HG03571 (cell line): ENCODE measurements around the gene ABCD3.
A peak's percentile ranks its signal among the peaks of the same experiment; 100 is the strongest.
"Not testable (repeated sequence)": the region's sequence is repeated elsewhere in the genome, so short reads cannot be mapped to it uniquely, and the experiment has no call there.

ENCODE experiments used
- ATAC-seq: cut with Tn5 transposase; IDR thresholded peaks from one replicate; pipeline ENCODE4 v1.9.1; 2021; ENCODE audit not compliant: unreplicated experiment

The ABCD3 gene

DNA sequence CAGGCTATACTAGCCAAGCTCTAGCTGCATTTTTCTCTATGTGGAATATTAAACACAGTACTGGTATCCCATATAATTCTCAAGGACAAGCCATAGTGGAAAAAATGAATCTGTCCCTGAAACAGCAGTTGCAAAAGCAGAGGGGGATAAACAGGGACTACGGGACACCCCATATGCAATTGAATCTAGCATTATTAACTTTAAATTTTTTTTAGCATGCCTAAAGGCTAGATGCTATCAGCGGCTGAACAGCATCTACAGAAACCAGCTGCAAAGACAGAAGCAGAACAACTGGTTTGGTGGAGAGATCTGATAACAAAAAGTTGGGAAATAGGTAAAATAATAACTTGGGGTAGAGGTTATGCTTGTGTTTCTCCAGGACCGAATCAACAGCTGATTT lies 30.6 kb downstream of the ABCD3 start:
- not testable (repeated sequence) for ATAC-seq

DNA sequence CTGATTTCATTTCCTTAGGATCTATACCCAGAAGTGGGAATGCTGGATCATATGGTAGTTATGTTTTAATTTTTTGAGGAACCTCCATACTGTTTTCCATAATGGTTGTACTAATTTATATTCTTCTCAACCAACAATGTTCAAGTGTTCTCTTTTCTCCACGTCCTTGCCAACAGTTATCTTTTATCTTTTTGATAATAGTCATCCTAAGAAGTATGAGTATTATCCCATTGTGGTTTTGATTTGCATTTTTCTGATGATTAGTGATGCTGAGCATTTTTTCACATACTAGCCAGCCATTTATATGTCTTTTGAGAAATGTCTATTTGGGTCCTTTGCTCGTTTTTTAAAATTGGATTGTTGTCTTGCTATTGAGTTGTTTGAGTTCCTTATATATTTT lies 38.5 kb downstream of the ABCD3 start:
- no peak for ATAC-seq

DNA sequence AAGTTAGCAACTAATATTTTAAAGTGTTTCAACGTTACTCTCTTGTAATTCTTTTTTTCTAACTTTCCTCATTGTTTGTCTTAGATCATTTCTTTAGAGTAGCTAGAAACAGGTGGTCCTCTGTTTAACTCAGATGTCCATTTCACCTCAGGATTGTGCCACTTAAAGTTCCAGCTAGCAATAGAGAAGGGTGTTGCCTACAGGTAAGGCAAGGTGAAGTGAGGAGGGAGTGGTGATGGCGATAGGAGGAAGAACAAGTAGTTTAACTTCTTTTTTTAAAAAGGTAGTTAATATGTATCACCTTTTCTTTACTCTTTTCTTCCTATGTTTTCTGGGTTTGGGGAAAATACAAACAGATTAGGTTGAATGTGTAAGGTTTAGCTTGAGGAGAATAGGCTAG lies 44.4 kb downstream of the ABCD3 start:
- no peak for ATAC-seq

DNA sequence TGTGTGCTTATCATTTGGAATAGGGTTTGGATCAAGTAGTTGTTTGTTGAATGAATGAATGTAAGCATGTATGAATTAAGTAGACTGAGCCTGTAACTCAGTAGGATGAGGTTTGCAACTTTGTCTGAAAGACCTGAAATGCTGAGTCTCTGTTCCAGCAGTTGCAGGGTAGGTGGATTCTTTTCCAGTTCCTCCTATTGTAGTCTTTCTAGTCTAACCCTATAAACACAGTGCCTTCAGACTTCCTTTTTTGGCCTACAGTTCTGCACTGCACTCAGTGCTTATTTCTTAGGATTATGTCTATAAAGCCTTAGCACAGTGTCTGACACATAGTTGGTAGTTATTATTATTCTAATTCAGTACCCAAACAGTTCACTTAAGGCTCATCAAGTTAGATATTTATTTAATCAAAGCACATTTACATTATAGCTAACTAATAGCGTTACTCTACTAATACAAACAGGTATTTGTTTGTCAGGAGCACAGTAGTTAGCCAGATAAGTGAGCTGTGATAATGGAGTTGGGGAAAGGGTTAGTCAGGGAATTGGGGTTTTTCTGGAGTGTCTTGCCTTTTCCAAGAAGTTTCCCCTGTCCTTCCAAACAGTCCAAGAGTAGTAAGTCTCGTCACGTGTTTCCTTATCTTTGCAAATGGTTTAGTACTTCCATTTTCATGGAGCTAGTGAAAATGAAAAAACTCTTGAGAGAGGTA lies 45.0 kb downstream of the ABCD3 start:
- no peak for ATAC-seq

DNA sequence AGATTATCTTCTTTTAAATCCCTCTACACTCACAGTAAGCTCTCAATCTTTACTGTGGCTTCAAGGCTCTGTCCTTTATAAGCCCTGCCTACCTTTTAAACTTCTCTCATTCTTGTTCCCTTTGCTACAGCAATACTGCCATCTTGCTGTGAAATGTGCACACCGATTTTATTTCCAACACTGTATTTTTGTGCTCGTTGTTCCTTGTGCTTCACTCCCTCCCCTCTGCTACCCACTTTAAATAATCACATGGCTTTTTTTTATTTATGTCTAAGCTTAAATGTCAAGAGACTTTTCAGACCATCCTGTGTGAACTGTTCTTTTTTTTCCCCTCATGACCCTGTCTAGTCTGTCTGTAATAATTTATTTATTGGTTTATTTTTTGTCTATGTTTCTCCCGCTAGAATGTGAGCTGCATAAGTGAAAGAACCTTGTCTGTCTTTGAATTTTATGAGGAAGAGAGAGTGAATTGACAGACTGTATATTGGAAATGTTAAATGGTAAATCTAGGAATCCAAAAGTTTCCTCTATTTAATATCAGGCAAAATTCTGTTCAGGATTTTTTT lies 45.7 kb downstream of the ABCD3 start:
- ATAC-seq = no peak

DNA sequence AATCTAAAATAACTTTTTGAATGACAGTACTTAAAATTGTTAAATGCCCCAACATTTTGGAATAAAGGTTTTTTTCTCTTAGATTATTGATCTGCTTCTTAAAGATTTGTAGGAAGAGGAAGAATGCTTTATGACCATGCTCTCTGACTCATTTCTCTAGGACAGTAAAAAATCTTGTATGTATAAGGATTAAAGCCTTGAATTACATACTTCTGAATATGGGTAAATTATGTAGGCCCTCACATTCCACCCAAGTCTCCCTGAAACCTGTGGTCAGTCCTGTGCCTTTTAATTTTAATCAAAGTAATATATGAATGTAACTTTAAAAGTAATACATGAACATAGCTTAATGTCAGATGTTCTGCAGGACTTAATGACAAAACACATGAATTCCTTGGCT lies 50.5 kb downstream of the ABCD3 start:
- no peak for ATAC-seq

DNA sequence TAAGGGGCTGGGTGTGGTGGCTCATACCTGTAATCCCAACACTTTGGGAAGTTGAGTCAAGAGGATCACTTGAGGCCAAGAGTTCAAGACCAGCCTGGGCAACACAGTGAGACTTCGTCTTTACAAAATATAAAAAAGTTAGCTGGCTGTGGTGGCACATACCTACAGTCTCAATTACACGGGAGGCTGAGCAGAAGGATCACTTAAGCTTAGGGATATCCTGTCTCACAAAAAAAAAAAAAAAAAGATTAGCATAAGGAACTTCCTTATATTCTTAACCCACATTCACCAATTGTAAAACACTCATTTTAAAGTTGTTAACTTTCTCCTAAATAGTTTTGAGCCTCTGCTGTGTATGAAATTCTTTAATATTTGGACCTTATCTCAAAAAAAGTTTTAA lies 53.1 kb downstream of the ABCD3 start:
- no peak for ATAC-seq

DNA sequence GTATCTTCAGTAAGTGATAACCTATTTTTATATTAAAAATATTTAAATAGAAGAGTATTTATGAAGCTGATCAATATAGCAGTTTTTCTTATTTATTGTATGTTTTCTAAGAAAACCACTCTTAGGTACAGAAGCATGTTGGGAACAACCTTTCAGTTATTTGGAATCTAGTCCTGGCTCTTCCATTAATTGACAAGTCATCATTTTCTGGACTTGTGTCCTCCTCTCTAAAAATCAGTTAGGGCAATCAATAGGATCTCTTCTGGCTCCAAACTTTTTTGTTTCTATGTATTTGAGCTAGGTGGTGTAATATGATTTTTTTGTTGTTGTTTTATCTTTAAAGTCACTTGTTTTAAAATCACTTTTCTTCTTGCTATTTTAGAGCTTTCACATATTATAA lies 57.0 kb downstream of the ABCD3 start:
- ATAC-seq = no peak

DNA sequence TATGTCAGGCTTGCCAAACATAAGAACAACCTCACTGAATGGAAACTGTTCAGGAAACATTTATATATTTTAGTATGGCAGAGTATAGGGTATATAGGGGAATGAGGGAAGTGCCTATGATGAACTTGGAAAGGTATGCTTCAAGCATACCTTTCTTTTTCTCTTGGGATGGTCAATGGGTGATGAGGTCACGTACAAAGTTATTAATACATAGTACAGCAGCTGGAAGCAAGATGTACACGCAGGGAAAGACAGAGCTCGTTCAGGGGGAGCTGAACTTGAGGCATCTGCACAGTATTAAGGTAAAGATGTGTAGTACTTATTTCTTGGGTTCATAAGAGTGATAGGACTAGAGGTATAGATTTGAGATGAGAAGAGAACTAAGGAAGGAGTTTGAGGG lies 61.5 kb downstream of the ABCD3 start:
- ATAC-seq = no peak

DNA sequence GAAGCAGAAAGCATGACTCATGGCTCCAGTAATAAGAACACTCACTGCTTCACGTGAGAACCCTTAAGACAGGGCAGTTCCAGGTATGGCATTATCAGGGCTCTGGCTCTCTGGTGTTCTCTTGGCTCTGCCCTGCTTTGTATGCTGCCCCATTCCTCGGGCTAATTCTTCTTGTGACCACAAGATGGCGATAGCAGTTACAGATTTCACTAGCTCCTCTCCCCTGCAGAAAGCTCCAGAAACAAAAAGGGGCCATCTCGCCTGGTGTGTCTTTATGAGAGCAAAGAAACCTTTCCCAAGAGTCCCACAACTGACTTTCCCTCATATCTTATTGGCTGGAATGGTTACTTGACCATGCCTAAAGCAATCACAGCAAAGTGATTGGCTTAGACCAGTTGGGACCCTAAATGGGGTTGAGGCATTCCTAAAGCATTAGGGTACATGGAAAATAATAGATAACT lies 63.3 kb downstream of the ABCD3 start:
- ATAC-seq = peak; percentile 86

DNA sequence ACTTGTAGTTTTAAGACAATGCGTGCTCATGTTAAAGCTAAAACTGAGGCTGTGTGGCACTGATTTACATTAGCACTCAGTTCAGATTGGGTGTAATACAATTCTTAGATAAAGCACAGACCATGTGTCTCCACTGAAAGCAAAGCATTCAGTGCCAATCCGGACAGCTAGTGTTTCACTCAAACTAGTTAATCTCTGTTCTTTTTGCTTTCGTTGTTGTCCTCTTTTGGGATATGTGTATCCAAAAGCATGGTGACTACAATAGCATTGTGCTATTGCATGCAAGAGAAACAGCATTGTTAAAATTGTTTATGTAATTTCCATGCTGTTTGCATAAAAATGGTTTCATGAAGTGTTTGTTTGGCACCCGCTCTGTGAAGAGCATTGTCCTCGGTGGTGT lies 68.8 kb downstream of the ABCD3 start:
- ATAC-seq = no peak

DNA sequence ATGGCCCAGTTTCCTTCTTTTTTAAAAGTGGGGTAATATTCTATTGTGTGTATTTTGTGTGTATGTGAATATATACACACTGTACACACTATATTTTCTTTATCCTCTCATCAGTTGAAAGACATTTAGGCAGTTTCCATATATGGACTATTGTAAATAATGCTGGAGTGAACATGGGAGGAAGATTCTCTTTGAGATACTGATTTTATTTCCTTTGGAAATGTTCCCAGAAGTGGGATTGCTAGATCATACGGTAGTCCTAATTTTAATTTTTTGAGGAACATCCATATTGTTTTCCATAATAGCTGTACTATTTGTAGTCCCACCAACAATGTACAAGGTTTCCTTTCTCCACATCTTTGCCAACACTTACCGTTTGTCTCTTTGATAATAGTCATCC lies 72.4 kb downstream of the ABCD3 start:
- ATAC-seq = no peak

DNA sequence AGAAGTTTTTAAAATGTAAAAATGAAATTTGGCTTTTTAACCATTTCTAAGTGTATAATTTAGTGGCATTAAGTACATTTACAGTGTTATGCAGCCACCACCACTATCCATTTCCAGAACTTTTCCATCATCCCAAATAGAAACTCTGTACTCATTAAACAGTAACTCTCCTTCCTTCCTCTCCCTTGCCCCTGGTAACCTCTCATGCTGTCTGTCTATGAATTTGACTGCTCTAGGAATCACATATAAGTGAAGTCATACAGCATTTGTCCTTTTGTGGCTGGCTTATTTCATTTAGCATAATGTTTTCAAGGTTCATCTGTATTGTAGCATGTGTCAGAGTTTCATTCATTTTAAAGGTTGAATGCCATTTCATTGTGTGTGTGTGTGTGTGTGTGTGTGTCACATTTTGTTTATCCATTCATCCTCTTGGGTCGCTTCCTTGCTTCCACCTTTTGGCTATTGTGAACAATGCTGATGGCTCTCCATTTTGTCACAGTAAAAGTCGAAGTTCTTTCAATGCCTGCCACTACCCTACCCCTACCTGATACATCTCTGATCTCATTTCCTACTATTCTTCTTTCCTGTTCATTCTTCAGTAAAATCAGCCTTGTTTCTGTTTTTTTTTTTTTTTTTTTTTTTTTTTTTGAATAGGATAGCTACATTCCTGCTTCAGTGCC lies 78.0 kb downstream of the ABCD3 start:
- no peak for ATAC-seq

DNA sequence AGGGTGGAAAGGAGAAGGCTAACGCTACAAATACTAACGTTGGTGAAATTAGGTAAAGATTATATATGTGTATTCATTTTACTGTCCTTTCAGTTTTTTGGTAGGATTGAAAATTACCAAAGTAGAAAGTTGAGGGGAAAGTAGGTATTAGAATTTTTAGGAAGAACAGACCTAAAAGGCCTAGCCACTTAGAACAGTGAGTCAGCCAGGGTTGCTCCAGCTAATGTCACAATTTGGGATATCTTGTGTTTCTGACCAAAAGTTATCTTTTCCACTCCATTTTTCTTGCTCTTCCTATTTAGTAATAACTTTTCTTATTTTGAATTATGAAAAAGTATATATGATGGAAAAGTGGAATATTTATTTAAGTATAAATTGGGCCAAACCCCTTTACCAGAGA lies 83.2 kb downstream of the ABCD3 start:
- no peak for ATAC-seq

DNA sequence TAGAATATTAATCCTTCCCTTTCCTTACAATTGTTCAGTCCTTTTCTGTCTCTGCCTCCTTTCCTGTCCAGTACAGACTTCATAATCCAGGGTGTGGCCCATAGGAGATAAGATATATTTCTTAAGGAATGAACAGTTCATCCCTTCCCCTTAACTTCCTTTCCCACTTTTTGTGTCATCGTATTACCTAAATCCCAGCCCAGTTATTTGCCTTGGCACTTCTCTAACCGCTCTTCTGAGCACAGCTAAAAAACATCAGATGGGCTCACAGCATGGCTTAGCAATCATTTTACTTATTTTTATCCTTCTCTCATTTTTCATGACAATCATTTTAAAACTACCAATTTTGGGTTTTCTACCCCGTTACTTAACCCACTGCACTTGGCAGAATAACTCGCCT lies 83.7 kb downstream of the ABCD3 start:
- no peak for ATAC-seq

DNA sequence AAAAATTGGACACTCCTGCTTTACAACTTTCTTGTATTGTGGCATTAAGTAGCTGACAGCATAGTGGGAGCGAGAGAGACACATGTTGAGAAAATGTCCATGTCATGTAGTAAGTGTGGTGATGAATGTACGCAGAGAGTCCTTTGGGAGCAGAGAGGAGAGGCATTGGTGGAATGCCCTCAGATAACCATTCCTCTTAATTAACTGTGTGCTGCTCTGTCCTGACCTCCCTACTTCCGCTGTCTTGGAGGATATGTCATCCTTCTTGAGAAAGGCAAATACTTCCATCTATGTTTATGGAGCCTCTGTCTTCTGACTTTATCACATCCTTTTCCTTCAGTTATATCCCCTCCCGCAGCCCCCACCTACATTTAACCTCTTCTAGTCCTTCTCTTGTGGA lies 85.0 kb downstream of the ABCD3 start:
- ATAC-seq = no peak

DNA sequence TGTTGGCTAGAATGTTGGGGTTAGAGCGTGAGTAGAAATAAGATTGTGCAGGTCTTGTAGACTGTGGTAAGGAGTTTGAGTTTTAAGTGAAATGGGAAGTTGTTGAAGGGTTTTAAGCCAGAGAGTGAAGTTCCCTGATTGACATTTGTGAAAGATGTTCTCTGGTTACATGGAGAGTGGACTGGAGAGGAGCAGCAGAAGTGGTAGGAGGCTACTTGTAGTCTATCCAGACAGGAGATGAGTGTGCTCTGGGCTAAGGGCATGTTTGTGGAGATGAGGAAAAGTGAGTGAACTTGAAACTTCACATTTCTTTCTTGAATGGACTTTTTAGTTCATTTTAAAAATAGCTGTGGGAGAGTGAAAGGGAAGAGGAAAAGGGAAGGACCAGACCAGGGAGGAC lies 86.4 kb downstream of the ABCD3 start:
- ATAC-seq = no peak

DNA sequence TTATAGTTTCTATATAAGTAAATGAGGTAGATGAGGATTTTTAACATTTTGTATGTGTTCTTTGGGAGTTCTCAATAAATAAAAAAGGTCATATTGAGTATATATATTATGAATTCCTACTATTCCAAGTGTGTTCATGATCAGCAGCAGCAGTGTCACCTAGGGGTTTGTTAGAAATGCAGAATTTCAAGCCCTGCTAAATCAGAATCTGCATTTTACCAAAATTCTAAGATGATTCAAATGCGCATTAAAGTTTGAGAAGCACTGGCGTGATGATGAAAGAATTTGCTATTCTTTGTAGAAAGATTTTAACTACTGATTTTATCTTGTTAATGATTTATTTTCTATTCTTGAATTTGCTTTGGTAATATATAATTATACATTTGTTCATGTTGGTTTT lies 94.6 kb downstream of the ABCD3 start:
- no peak for ATAC-seq

DNA sequence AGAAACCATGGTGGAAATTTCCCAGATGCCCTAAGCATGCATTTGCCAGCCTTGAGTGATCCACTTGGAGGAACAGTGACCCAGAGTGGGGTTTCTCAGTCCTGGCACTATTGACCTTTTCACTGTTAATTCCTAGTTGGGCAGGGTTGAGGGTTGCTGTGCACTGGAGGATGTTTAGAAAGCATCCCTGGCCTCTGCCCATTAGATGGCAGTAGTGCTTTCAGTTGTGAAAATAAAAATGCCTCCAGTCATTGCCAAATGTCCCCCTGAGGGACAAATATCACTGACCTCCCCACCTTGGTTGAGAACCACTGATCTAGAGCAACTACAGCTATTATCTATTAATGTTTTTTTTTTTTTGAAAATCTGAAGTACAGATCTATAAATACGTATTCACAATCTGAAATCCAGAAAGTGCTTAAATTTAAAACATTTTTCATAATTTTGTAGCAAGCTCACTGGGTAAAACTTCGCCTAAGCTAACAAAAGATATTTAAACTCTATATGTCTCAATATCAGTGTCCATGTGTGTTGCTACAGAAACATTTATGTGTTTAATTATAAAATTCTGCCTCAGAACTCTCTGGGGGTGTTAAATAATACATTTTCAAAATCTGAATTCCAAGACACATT lies 96.0 kb downstream of the ABCD3 start:
- no peak for ATAC-seq

DNA sequence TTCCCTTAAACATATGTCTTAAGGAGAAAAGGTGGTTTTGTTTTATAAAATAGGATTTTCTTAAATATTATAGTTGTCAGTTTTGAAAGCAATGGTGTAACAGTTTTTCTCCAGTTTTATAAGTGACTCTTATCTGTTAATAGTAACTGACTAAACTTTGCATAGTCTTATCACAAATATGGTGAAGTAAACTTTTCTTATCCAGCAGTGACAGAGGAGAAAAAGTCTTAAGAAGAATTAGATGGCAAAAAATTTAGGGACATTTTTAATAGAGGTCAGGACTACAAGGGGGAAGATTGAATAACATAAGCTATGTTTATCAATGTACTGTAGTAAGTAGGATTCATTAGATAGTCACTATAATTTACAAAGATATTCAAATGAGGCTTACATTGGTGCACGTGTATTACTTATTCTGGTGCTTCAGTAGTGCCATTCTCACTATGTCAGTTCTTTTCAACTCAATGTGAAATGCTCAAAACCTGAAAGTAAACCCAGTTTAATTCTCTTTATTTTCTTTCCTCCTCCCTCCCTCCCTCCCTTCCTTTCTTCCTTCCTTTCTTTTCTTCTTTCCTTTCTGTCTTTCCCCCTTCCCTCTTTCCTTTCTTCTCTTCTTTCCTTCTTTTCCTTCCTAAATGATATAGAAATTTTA lies 97.2 kb downstream of the ABCD3 start:
- ATAC-seq = no peak

DNA sequence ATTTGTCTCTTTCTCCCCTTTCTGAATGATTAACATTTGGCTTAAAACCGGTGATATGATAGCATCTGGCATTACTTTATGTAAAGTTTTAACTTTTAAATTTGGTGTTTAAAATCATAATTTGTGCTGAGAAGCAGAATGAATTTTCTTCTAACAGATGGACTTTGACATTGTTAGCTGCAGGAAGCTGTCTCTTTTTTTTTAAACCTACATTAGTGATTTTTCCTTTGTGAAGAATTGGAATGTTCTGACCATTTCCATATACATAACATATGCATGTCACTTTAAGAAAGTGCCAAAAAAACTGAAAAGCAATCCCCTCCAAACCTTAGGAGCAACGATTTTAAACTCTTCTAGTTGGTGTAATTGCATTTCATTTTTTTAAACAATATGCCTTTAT lies 101.2 kb downstream of the ABCD3 start:
- ATAC-seq = no peak

DNA sequence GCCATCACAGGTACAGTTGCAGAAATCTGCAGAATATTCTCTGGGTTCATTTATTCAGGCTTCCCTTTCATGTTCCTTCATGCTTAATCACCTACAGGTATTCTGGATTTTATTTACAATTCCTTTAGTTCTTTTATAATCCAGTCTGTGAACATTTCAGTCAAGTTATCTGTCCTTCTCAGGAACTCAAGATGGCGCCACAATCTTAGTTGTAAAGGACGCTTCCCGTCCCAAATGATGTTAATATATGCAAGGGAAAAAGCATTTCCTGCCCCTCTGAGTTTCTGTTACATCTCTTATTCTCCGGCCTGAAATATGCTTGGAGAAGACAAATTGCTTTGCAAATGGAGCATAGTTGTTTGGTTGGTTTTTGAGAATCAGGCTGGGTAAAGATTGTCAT lies 104.1 kb downstream of the ABCD3 start:
- no peak for ATAC-seq
